HG03432 (cell line): Measurements from ENCODE around the gene INPP5A.
A peak's percentile ranks its signal among the peaks of the same experiment; 100 is the strongest.

Experiments used
- ATAC-seq: cut with Tn5 transposase; IDR thresholded peaks from one replicate; pipeline ENCODE4 v1.9.1; 2021; ENCODE audit warnings: mild to moderate bottlenecking, moderate library complexity; ENCODE audit not compliant: unreplicated experiment

Gene INPP5A

GRCh38 chr10:132577350-132578003, 39.9 kb downstream of the INPP5A start:
- no peak for ATAC-seq

GRCh38 chr10:132578287-132578951, 40.8 kb downstream of the INPP5A start:
- ATAC-seq = no peak

DNA sequence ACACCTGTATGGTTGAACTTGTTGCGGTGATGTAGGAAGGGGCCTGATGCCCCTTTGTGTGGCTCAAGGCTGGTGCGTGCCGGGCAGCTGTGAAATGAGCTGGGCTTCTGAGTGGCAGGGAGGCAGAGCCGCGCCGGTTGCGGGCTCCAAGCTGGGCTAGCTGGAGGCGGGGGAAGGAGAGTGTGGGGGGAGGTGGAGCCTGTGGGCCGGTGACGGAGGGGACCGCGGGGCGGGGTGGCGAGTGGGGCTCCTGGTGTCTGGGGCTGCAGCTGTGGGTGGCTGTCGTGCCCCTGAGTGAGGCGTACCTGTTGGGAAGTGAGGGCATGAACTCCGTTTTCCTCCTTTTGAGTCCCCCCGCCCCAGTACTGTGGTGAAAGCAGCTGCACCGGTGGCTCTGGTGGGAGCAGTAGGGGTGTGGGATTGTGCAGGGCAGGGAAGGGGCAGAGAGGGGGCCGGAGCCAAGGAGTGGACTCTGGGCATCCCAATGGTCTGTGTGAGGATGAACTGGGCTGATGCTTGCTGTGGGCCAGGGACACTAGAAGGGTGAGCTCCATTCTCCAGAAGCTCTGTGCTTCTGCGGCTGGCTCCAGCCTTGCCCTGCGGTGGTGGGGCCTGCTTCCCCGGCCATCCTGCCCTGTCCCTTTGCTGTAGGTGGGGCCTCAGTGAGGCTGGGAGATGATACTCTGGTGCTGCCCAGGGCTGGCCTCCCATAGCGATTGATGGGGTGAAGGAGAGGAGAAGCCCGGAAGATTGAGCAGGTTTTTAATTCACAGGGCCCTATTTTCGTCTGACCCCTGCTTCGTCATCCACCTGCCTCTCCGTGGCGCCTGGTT, 41.7 kb downstream of the INPP5A start:
- no peak for ATAC-seq

- ATAC-seq = no peak
These were observed 42.6 kb downstream of the INPP5A start for GRCh38 chr10:132580143-132580542.

DNA sequence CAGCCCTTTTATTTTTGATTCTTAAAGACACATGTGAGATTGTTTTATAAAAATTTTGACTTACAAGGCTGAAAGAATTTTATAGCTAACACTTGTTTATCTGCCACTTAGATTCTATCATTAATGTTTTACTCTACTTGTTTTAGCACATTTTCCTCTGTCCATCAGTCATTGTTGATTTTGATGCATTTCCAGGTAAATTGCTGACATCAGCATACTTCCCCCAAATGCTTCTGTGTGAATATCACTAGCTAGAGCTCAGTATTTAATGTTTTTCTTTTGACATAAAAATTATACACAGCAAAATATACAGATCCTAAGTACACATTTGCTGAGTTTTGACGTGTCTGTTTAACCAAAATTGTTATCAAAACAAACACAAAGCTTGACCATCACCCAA, 43.0 kb downstream of the INPP5A start:
- ATAC-seq = no peak

DNA sequence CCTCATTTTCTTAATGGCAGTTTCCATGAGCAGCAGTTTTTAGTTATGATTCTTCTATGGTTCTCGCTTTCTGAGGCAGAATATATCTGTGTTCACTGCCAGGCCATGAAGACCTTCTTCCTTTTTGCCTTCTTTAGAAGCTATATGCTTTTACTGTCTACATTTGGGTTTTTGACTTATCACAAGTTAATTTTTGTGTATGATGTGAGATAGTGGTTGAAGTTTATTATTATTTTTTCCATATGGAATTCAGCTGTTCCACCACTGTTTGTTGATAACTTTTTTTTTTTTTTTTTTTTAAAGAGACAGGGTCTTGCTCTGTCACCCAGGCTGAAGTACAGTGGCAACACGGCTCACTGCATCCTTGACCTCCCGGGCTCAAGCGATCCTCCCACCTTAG, 44.5 kb downstream of the INPP5A start:
- ATAC-seq = no peak

- ATAC-seq = no peak
These were observed 45.2 kb downstream of the INPP5A start for GRCh38 chr10:132582771-132583170.

DNA sequence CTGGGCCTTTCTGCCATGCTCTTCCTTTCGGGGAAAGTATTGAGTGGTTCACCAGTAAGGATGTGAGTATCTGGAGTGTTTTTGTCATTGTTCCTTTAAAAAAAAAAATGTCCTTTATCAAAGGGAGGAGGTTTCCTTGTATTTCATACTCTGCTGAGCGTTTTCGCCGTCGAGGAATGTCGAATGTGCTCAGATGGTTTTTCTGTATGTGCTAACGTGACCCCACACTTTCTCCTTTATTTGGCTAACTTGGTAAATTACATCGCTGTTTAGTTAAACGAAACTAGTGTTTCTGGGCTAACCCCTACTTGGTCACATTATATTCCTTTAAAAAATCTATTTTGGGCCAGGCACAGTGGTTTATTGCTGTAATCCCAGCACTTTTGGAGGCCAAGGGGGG, 45.9 kb downstream of the INPP5A start:
- ATAC-seq = no peak

DNA sequence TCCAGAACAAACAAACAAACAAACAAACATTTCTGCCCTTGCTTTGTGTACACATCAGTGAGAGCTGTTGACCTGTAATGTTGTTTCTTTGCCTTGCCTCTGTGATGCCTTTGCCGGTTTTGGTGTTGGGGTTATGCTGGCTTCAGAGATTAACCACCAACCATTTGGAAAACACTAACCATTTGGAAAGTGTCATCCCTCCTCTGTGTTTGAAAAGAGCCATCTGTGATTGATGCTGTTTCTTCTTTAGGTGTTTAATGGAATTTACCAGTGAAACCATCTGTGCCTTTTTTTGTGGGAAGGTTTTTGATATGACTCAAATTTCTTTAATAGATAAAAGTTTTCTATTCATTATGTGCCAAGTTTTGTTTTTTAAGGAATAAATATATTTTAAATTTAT, 46.5 kb downstream of the INPP5A start:
- ATAC-seq = no peak

DNA sequence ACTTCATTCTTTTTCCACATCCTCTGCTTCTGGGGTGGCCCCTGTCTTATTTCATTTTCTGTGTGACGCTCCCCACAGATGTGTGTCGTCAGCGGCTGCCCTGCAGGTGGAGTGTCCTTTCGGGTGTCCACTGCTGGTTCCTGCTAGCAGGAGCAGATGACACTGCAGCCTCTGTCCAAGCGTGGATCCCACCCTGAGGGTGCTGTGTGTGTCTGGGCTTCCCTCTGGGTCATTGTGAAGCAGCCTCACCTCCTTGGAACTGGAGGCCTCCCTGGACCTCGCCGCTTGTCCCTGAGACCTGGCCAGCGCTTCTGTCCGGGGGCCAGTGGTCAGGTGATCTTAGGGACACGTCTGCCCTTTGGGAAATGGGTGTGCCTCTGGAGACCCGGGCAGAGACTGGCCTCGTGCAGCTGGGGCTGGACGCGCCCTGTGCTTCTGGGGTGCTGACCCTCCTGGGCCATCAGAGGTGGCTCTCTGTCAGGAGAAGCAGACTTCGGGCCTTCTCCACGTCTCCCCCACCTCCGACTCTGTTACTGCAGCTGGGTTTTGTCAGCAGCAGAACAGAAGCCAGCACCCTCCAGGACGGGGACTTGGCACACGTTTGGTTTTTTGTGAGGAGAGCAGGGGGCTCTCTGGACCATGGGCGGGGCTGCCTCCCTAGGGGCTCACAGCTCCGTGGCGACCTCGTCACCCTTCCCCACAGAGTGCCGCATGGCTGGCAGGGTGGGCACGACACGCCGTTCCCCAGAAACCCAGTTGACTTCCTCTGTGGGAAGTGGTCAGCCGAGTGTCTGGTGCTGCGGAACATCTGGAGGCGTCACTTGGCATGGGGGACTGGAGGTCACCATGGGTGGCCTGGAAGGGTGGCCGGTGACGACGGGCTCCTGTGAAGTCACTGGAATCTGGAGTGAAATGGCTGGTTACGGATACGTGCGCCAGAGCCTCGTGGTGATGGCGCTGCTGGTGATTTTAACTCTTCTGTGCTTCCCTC, 48.4 kb downstream of the INPP5A start:
- ATAC-seq = no peak

- no peak for ATAC-seq
These were observed 49.2 kb downstream of the INPP5A start for GRCh38 chr10:132586739-132587138.

- no peak for ATAC-seq
These were observed 49.6 kb downstream of the INPP5A start for GRCh38 chr10:132587175-132587574.

DNA sequence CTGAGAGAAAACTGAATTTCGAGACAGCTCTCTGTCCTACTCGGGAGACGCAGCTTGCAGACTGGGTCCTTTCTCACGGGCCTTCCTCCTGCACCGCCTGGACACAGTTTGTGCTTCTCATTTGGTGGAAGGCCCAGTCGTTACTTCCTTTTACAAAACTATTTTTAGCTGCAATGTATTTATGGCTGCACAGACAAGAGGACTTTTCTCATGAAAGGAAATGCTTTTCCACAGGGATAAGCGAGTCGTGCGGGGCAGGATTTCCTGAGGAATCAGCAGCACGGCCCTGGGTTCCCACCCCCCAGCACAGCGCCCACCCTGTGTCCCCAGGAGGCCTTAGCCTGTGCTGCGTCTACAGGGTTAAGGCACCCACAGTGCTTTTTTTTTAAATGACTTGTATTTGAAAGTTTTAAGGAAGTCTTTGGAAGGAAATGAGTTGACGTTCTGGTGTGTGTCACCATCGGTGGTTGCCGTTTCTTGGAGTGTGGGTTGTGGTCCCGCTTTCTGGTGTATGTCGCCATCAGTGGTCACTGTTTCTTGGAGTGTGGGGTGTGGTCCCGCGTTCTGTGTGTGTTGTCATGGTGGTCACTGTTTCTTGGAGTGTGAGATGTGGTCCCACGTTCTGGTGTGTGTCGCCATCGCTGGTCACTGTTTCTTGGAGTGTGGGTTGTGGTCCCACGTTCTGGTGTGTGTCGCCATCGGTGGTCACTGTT, 50.9 kb downstream of the INPP5A start:
- peak; percentile 46 for ATAC-seq

DNA sequence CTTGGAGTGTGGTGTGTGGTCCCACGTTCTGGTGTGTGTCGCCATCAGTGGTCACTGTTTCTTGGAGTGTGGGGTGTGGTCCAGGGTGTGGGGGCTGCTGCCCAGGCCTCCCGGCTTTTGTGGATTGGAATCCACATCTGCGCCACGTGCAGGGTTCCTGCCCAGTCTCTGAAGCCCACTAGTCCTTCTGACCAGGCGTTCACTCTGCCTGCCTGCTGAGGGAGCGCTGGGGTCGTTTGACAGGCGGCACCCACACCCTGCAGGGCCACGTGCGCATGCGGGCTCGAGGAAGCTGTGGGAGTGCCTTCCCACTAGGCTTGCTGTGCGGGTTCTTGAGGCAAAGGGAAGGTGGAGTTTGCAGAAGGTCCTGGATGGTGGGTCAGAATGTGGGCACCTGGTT, 51.4 kb downstream of the INPP5A start:
- no peak for ATAC-seq

DNA sequence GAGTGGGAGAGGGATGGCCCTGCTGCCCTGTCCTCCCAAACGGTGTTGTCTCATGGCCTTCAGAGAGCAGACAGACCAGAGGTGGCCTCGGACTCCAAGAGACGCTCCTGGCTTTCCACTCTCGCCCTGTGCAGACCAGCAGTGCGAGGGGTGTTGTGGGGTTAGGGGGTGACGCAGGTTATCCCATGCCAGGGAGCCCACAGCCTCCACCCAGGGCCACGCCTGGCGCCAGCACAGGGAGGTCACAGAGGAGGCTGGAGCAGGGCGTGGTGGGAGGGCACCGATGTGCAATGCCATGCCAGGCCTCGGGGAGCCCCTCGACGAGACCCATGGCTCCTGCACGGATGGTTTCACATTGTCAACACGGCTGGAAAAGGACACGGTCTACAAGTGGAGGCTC, 52.1 kb downstream of the INPP5A start:
- ATAC-seq = no peak

GRCh38 chr10:132590094-132590751, 52.6 kb downstream of the INPP5A start:
- no peak for ATAC-seq

DNA sequence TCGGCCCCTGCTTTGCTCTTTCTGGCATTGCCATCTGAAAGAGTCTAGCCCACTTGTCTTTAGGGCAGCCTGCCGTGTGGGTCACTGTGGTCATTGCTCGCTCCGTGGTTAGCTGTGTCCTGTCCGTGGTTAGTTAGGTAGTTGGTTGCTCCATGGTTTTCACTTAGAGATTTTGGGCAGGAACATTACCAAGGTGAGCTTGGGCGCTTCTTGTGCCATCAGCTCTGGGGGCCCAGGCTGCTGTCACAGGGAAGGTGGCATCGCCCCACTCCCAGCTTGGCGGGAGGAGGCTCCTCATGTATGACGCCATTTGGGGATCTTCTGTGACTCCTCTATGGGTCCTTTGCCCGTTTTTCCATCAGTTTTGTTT, 53.1 kb downstream of the INPP5A start:
- no peak for ATAC-seq

GRCh38 chr10:132591166-132591971, 53.8 kb downstream of the INPP5A start:
- ATAC-seq = no peak
